ENCODE results near the gene CCL8.

CCL8 gene

GRCh38 chr17:34364751-34365150 is 45.5 kb downstream of the CCL8 start:
- peaks cover 100% of the 10 kb centered on the region for H3K4me1 ChIP-seq (ENCODE audit: insufficient read depth, low read length)
- H3K79me2 ChIP-seq (ENCODE audit: insufficient read depth, low read length): no peaks in the 10 kb centered on the region
- peak overlapping the region; percentile 60 for H3K9ac ChIP-seq (ENCODE audit: low read depth, low read length)
- H3K27ac ChIP-seq (ENCODE audit: low read length): peak overlapping the region; percentile 99
- H3K4me2 ChIP-seq (ENCODE audit: insufficient read depth, low read length): peak overlapping the region; percentile 7; the same call in 1 of the 2 replicates
- H3K36me3 ChIP-seq (ENCODE audit: insufficient read depth, low read length): no peaks in the 10 kb centered on the region
- peak; percentile 56 for DNase-seq
- H2AFZ ChIP-seq (ENCODE audit: low read depth, low read length): no peak overlapping the region
- no peak overlapping the region; a peak in 1 of 4 replicates for H3K4me3 ChIP-seq (ENCODE audit: low read depth in 1 of 2, low read length in 2 of 2)
- H3K27me3 ChIP-seq (ENCODE audit: insufficient read depth, low read length, poor library complexity): no peaks in the 10 kb centered on the region
- ATAC-seq (ENCODE audit: insufficient read depth, low read depth): peak; percentile 21
- TF ChIP-seq EZH2 (IDR thresholded peaks at IDR 0.05; ENCODE audit: borderline replicate concordance, low read depth, low read length, severe bottlenecking): no peak
- TF ChIP-seq CTCF (IDR thresholded peaks at IDR 0.05; ENCODE audit: borderline replicate concordance, extremely low read depth, low read length, poor library complexity, severe bottlenecking): no peak
- no peaks in the 10 kb centered on the region for H4K20me1 ChIP-seq (ENCODE audit: insufficient read depth, low read length)
- H3K9me3 ChIP-seq (ENCODE audit: insufficient read depth, low read length, severe bottlenecking): no peaks in the 10 kb centered on the region

DNA sequence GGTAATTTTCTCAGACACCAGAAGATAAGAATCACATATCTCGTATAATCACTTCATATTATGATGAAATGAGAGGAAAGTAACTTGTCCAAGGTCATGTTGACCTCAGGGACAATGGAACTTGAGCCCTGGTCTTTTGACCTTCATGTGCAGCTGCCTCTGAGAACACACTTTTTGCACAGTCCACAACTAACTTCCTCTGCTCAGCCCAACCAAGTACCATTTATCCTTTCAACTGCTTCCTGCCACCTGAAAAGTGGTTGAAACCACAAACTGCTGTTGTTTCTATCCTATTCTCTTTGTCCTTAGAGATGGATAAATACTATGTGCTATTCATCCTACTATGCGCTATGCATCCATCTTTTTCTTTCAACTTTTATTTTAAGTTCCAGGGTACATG is 46.1 kb downstream of the CCL8 start:
- Histone ChIP-seq H3K4me3 (ENCODE audit: low read depth in 1 of 2, low read length in 2 of 2) (no peak overlapping the region), H3K4me1 (ENCODE audit: insufficient read depth, low read length) (peaks cover 100% of the 10 kb centered on the region), H3K27ac (ENCODE audit: low read length) (peak overlapping the region; percentile 99), H4K20me1 (ENCODE audit: insufficient read depth, low read length) (no peaks in the 10 kb centered on the region), H3K36me3 (ENCODE audit: insufficient read depth, low read length) (no peaks in the 10 kb centered on the region), H3K27me3 (ENCODE audit: insufficient read depth, low read length, poor library complexity) (no peaks in the 10 kb centered on the region), H3K9ac (ENCODE audit: low read depth, low read length) (peak overlapping the region; percentile 60), H2AFZ (ENCODE audit: low read depth, low read length) (no peak overlapping the region), H3K9me3 (ENCODE audit: insufficient read depth, low read length, severe bottlenecking) (no peaks in the 10 kb centered on the region), H3K79me2 (ENCODE audit: insufficient read depth, low read length) (no peaks in the 10 kb centered on the region), H3K4me2 (ENCODE audit: insufficient read depth, low read length) (peak overlapping the region; percentile 20)
- ATAC-seq (ENCODE audit: insufficient read depth, low read depth) (peak; percentile 69), DNase-seq (peak; percentile 81)
- TF ChIP-seq CTCF (IDR thresholded peaks at IDR 0.05; ENCODE audit: borderline replicate concordance, extremely low read depth, low read length, poor library complexity, severe bottlenecking) (no peak), EZH2 (IDR thresholded peaks at IDR 0.05; ENCODE audit: borderline replicate concordance, low read depth, low read length, severe bottlenecking) (no peak)

GRCh38 chr17:34366010-34366409 is 46.8 kb downstream of the CCL8 start:
- Histone ChIP-seq H3K9me3 (ENCODE audit: insufficient read depth, low read length, severe bottlenecking) (no peaks in the 10 kb centered on the region), H4K20me1 (ENCODE audit: insufficient read depth, low read length) (no peaks in the 10 kb centered on the region), H3K9ac (ENCODE audit: low read depth, low read length) (peak overlapping the region; percentile 60), H3K27ac (ENCODE audit: low read length) (peak overlapping the region; percentile 99), H3K27me3 (ENCODE audit: insufficient read depth, low read length, poor library complexity) (no peaks in the 10 kb centered on the region), H3K4me3 (ENCODE audit: low read depth in 1 of 2, low read length in 2 of 2) (no peak overlapping the region; a peak in 1 of 4 replicates), H3K79me2 (ENCODE audit: insufficient read depth, low read length) (no peaks in the 10 kb centered on the region), H3K4me1 (ENCODE audit: insufficient read depth, low read length) (peaks cover 100% of the 10 kb centered on the region), H2AFZ (ENCODE audit: low read depth, low read length) (no peak overlapping the region), H3K36me3 (ENCODE audit: insufficient read depth, low read length) (no peaks in the 10 kb centered on the region), H3K4me2 (ENCODE audit: insufficient read depth, low read length) (peak overlapping the region; percentile 20)
- peak; percentile 13; the same call in 1 of the 3 replicates for ATAC-seq (ENCODE audit: insufficient read depth, low read depth)
- TF ChIP-seq EZH2 (IDR thresholded peaks at IDR 0.05; ENCODE audit: borderline replicate concordance, low read depth, low read length, severe bottlenecking) (no peak), CTCF (IDR thresholded peaks at IDR 0.05; ENCODE audit: borderline replicate concordance, extremely low read depth, low read length, poor library complexity, severe bottlenecking) (no peak)
- DNase-seq: peak; percentile 52

Data from DND-41 (cell line).